Measurements from ENCODE around the gene POLR3E.

The POLR3E gene

GRCh38 chr16:22260490-22260889, 36.7 kb upstream of the POLR3E start:
- no peak for DNase-seq (ENCODE audit: low read depth in 2 of 2)
- no peak for TF ChIP-seq CTCF (IDR thresholded peaks at IDR 0.05; ENCODE audit: low read depth, low read length)
- no peak overlapping the region for H3K4me3 ChIP-seq (replicated peaks in 1 of 2; ENCODE audit: low read depth in 2 of 2, low read length in 2 of 2)

- no peak overlapping the region for H3K4me3 ChIP-seq (replicated peaks in 1 of 2; ENCODE audit: low read depth in 2 of 2, low read length in 2 of 2)
- no peak for TF ChIP-seq CTCF (IDR thresholded peaks at IDR 0.05; ENCODE audit: low read depth, low read length)
- peak in 1 of 2 donors; percentile 57 for DNase-seq (ENCODE audit: low read depth in 2 of 2)
These were observed 34.7 kb upstream of the POLR3E start for GRCh38 chr16:22262460-22262859.

- H3K4me3 ChIP-seq (replicated peaks in 1 of 2; ENCODE audit: low read depth in 2 of 2, low read length in 2 of 2) = no peak overlapping the region
- DNase-seq (ENCODE audit: low read depth in 2 of 2) = no peak
- no peak for TF ChIP-seq CTCF (IDR thresholded peaks at IDR 0.05; ENCODE audit: low read depth, low read length)
These were observed 32.4 kb upstream of the POLR3E start for GRCh38 chr16:22264786-22265185.

GRCh38 chr16:22265351-22265750, 31.9 kb upstream of the POLR3E start:
- no peak overlapping the region for H3K4me3 ChIP-seq (replicated peaks in 1 of 2; ENCODE audit: low read depth in 2 of 2, low read length in 2 of 2)
- no peak for TF ChIP-seq CTCF (IDR thresholded peaks at IDR 0.05; ENCODE audit: low read depth, low read length)
- no peak for DNase-seq (ENCODE audit: low read depth in 2 of 2)

- DNase-seq (ENCODE audit: low read depth in 2 of 2) = no peak
- H3K4me3 ChIP-seq (replicated peaks in 1 of 2; ENCODE audit: low read depth in 2 of 2, low read length in 2 of 2) = no peak overlapping the region
- TF ChIP-seq CTCF (IDR thresholded peaks at IDR 0.05; ENCODE audit: low read depth, low read length) = no peak
These were observed 30.7 kb upstream of the POLR3E start for GRCh38 chr16:22266546-22266945.

GRCh38 chr16:22267764-22268163, 29.4 kb upstream of the POLR3E start:
- DNase-seq (ENCODE audit: low read depth in 2 of 2) = no peak
- no peak overlapping the region for H3K4me3 ChIP-seq (replicated peaks in 1 of 2; ENCODE audit: low read depth in 2 of 2, low read length in 2 of 2)
- TF ChIP-seq CTCF (IDR thresholded peaks at IDR 0.05; ENCODE audit: low read depth, low read length) = no peak

GRCh38 chr16:22270525-22270924, 26.7 kb upstream of the POLR3E start:
- DNase-seq (ENCODE audit: low read depth in 2 of 2) = no peak
- TF ChIP-seq CTCF (IDR thresholded peaks at IDR 0.05; ENCODE audit: low read depth, low read length) = no peak
- no peak overlapping the region for H3K4me3 ChIP-seq (replicated peaks in 1 of 2; ENCODE audit: low read depth in 2 of 2, low read length in 2 of 2)

Data from cardiac fibroblast (primary cell).